ENCODE results near the gene SH3RF2. TPM values are rescaled to one million over a fixed set of nuclear protein-coding genes. Genes with fewer than 3 reads are reported as not detected.
A peak's percentile ranks its signal among the peaks of the same experiment; 100 is the strongest.
"Not testable (repeated sequence)": the region's sequence is repeated elsewhere in the genome, so short reads cannot be mapped to it uniquely, and the experiment has no call there.

SH3RF2 gene
- total RNA-seq, 4 donors from 2014 or later: 129 to 334 (median 160) TPM

- DNase-seq (ENCODE audit: low spot score in 2 of 2): no peak
- no peaks in the 10 kb centered on the region for H3K9me3 ChIP-seq
- no peak overlapping the region for H3K4me3 ChIP-seq
- H3K36me3 ChIP-seq: no peaks in the 10 kb centered on the region
- H3K27ac ChIP-seq: peak overlapping the region; percentile 2
- no peaks in the 10 kb centered on the region for H3K27me3 ChIP-seq
- TF ChIP-seq EP300 (IDR thresholded peaks at IDR 0.05) (no peak), POLR2AphosphoS5 (IDR thresholded peaks at IDR 0.05) (no peak), CTCF (IDR thresholded peaks at IDR 0.05) (no peak), POLR2A (IDR thresholded peaks at IDR 0.05) (no peak)
- H3K4me1 ChIP-seq: peaks cover 67% of the 10 kb centered on the region
Observed at GRCh38 chr5:145947581-145947980, 11.2 kb downstream of the SH3RF2 start.

- Histone ChIP-seq H3K9me3 (no peaks in the 10 kb centered on the region), H3K27ac (peak overlapping the region; percentile 88), H3K4me1 (peaks cover 62% of the 10 kb centered on the region), H3K27me3 (no peaks in the 10 kb centered on the region), H3K4me3 (no peak overlapping the region), H3K36me3 (no peaks in the 10 kb centered on the region)
- 87% methylated on average over 3 of the region's 3 CpGs for WGBS
- no peak for DNase-seq (ENCODE audit: low spot score in 2 of 2)
- TF ChIP-seq POLR2AphosphoS5 (IDR thresholded peaks at IDR 0.05): no peak
- no peak for TF ChIP-seq CTCF (IDR thresholded peaks at IDR 0.05)
- no peak for TF ChIP-seq EP300 (IDR thresholded peaks at IDR 0.05)
- TF ChIP-seq POLR2A (IDR thresholded peaks at IDR 0.05): no peak
Observed at GRCh38 chr5:145948047-145948446, 11.7 kb downstream of the SH3RF2 start.

- Histone ChIP-seq H3K4me3 (peak overlapping the region; percentile 7), H3K27ac (peak overlapping the region; percentile 88), H3K36me3 (no peaks in the 10 kb centered on the region), H3K4me1 (peaks cover 54% of the 10 kb centered on the region), H3K27me3 (no peaks in the 10 kb centered on the region), H3K9me3 (no peaks in the 10 kb centered on the region)
- TF ChIP-seq POLR2AphosphoS5 (IDR thresholded peaks at IDR 0.05): peak in 1 of 3 donors; percentile 46
- no peak for TF ChIP-seq EP300 (IDR thresholded peaks at IDR 0.05)
- DNase-seq (ENCODE audit: low spot score in 2 of 2): no peak
- WGBS: 40% methylated on average over 6 of the region's 6 CpGs
Observed at GRCh38 chr5:145948921-145949320, 12.5 kb downstream of the SH3RF2 start.

GRCh38 chr5:145949474-145949873 lies 13.1 kb downstream of the SH3RF2 start:
- peak overlapping the region; percentile 88 for H3K27ac ChIP-seq
- no peak for TF ChIP-seq CTCF (IDR thresholded peaks at IDR 0.05)
- TF ChIP-seq EP300 (IDR thresholded peaks at IDR 0.05): no peak
- no peak for TF ChIP-seq POLR2AphosphoS5 (IDR thresholded peaks at IDR 0.05)
- no peak for TF ChIP-seq POLR2A (IDR thresholded peaks at IDR 0.05)
- H3K4me3 ChIP-seq: peak overlapping the region; percentile 7
- H3K9me3 ChIP-seq: no peaks in the 10 kb centered on the region
- WGBS: 45% methylated on average over 2 of the region's 2 CpGs
- H3K27me3 ChIP-seq: no peaks in the 10 kb centered on the region
- no peaks in the 10 kb centered on the region for H3K36me3 ChIP-seq
- H3K4me1 ChIP-seq: peaks cover 52% of the 10 kb centered on the region
- no peak for DNase-seq (ENCODE audit: low spot score in 2 of 2)

- peaks cover 43% of the 10 kb centered on the region for H3K4me1 ChIP-seq
- no peak for DNase-seq (ENCODE audit: low spot score in 2 of 2)
- H3K9me3 ChIP-seq: no peaks in the 10 kb centered on the region
- WGBS: 67% methylated on average over 3 of the region's 3 CpGs
- no peak overlapping the region for H3K4me3 ChIP-seq
- H3K36me3 ChIP-seq: no peaks in the 10 kb centered on the region
- TF ChIP-seq CTCF (IDR thresholded peaks at IDR 0.05): no peak
- no peak for TF ChIP-seq POLR2A (IDR thresholded peaks at IDR 0.05)
- no peak for TF ChIP-seq POLR2AphosphoS5 (IDR thresholded peaks at IDR 0.05)
- TF ChIP-seq EP300 (IDR thresholded peaks at IDR 0.05): no peak
- no peak overlapping the region for H3K27ac ChIP-seq
- no peaks in the 10 kb centered on the region for H3K27me3 ChIP-seq
Observed at GRCh38 chr5:145951071-145951470, 14.7 kb downstream of the SH3RF2 start.

- Histone ChIP-seq H3K27me3 (no peaks in the 10 kb centered on the region), H3K4me1 (peaks cover 27% of the 10 kb centered on the region), H3K36me3 (no peaks in the 10 kb centered on the region), H3K27ac (no peak overlapping the region), H3K4me3 (no peak overlapping the region), H3K9me3 (no peaks in the 10 kb centered on the region)
- no peak for DNase-seq (ENCODE audit: low spot score in 2 of 2)
- 75% methylated on average over 2 of the region's 2 CpGs for WGBS
- no peak for TF ChIP-seq POLR2A (IDR thresholded peaks at IDR 0.05)
Observed at GRCh38 chr5:145953202-145953601, 16.8 kb downstream of the SH3RF2 start.

GRCh38 chr5:145954140-145954539 lies 17.8 kb downstream of the SH3RF2 start:
- H3K27ac ChIP-seq; H3K4me3 ChIP-seq; DNase-seq (ENCODE audit: low spot score in 2 of 2); H3K9me3 ChIP-seq; H3K27me3 ChIP-seq; H3K36me3 ChIP-seq: not testable (repeated sequence)
- H3K4me1 ChIP-seq: peaks cover 17% of the 10 kb centered on the region
- WGBS: 85% methylated on average over 3 of the region's 3 CpGs

Data from suprapubic skin (tissue), 4 donors.